ENCODE data around the gene LRP4. TPM values are rescaled to one million over a fixed set of nuclear protein-coding genes. Genes with fewer than 3 reads are reported as not detected.

LRP4 gene
- polyA plus RNA-seq, 1 donor (not counting 4 experiments of a cell fraction or from before 2014, with no cell fraction given): 3.4 TPM

GRCh38 chr11:46903846-46904245 lies 14.5 kb downstream of the LRP4 start:
- Histone ChIP-seq H3K9me1 (ENCODE audit: control insufficient read depth, extremely low read depth, insufficient read depth, low read length) (no peaks in the 10 kb centered on the region), H3K27ac (ENCODE audit: control insufficient read depth, insufficient read depth, low read length) (no peak overlapping the region), H3K4me2 (ENCODE audit: control insufficient read depth, extremely low read depth, insufficient read depth, low read depth, low read length) (no peak overlapping the region), H3K36me3 (ENCODE audit: control insufficient read depth in 2 of 2, extremely low read depth in 1 of 2, insufficient read depth in 2 of 2, low read length in 2 of 2) (peaks cover 0 to 6% of the 10 kb centered on the region in 2 experiments), H3K4me3 (ENCODE audit: control insufficient read depth in 2 of 3, extremely low read depth in 1 of 3, insufficient read depth in 2 of 3, low read depth in 1 of 3, low read length in 3 of 3) (no peak overlapping the region), H3K9me3 (ENCODE audit: control insufficient read depth, low read depth, low read length) (no peaks in the 10 kb centered on the region), H2AFZ (ENCODE audit: control insufficient read depth, low read length) (no peak overlapping the region), H3K9ac (ENCODE audit: control insufficient read depth, extremely low read depth, insufficient read depth, low read length) (no peak overlapping the region), H3K79me2 (ENCODE audit: control insufficient read depth, insufficient read depth, low read length) (no peaks in the 10 kb centered on the region), H3K27me3 (ENCODE audit: control insufficient read depth, extremely low read depth, insufficient read depth, low read length) (no peaks in the 10 kb centered on the region), H3K4me1 (ENCODE audit: control insufficient read depth, extremely low read depth, insufficient read depth, low read length) (no peaks in the 10 kb centered on the region), H4K20me1 (ENCODE audit: control insufficient read depth, extremely low read depth, insufficient read depth, low read length) (no peaks in the 10 kb centered on the region)
- TF ChIP-seq CTCF (optimal IDR thresholded peaks at IDR 0.05 in 1 of 3, IDR thresholded peaks at IDR 0.05 in 1 of 3, conservative IDR thresholded peaks at IDR 0.05 in 1 of 3; ENCODE audit: extremely low read depth in 1 of 3, insufficient read depth in 2 of 3, low read length in 3 of 3) (no peak), EZH2 (IDR thresholded peaks at IDR 0.05; ENCODE audit: low read length) (no peak)
- dilution Hi-C loops (cut with MboI; ENCODE audit: extremely low pct_ligation_motif_present, low sequenced_read_pairs): no loop called here
- DNase-seq (ENCODE audit: low read depth, low spot score) (no peak), FAIRE-seq (no peak)

- no peak overlapping the region for H3K27ac ChIP-seq (ENCODE audit: control insufficient read depth, insufficient read depth, low read length)
- no peaks in the 10 kb centered on the region for H3K9me3 ChIP-seq (ENCODE audit: control insufficient read depth, low read depth, low read length)
- no peaks in the 10 kb centered on the region for H3K4me1 ChIP-seq (ENCODE audit: control insufficient read depth, extremely low read depth, insufficient read depth, low read length)
- no peak overlapping the region for H3K9ac ChIP-seq (ENCODE audit: control insufficient read depth, extremely low read depth, insufficient read depth, low read length)
- FAIRE-seq (no peak), DNase-seq (ENCODE audit: low read depth, low spot score) (no peak)
- H3K4me2 ChIP-seq (ENCODE audit: control insufficient read depth, extremely low read depth, insufficient read depth, low read depth, low read length): no peak overlapping the region
- no peak overlapping the region for H3K4me3 ChIP-seq (ENCODE audit: control insufficient read depth in 2 of 3, extremely low read depth in 1 of 3, insufficient read depth in 2 of 3, low read depth in 1 of 3, low read length in 3 of 3)
- H4K20me1 ChIP-seq (ENCODE audit: control insufficient read depth, extremely low read depth, insufficient read depth, low read length): no peaks in the 10 kb centered on the region
- dilution Hi-C loops (cut with MboI; ENCODE audit: extremely low pct_ligation_motif_present, low sequenced_read_pairs): no loop called here
- no peaks in the 10 kb centered on the region for H3K9me1 ChIP-seq (ENCODE audit: control insufficient read depth, extremely low read depth, insufficient read depth, low read length)
- peaks cover 0 to 6% of the 10 kb centered on the region in 2 experiments for H3K36me3 ChIP-seq (ENCODE audit: control insufficient read depth in 2 of 2, extremely low read depth in 1 of 2, insufficient read depth in 2 of 2, low read length in 2 of 2)
- no peak overlapping the region for H2AFZ ChIP-seq (ENCODE audit: control insufficient read depth, low read length)
- no peaks in the 10 kb centered on the region for H3K27me3 ChIP-seq (ENCODE audit: control insufficient read depth, extremely low read depth, insufficient read depth, low read length)
- TF ChIP-seq EZH2 (IDR thresholded peaks at IDR 0.05; ENCODE audit: low read length) (no peak), CTCF (optimal IDR thresholded peaks at IDR 0.05 in 1 of 3, IDR thresholded peaks at IDR 0.05 in 1 of 3, conservative IDR thresholded peaks at IDR 0.05 in 1 of 3; ENCODE audit: extremely low read depth in 1 of 3, insufficient read depth in 2 of 3, low read length in 3 of 3) (no peak)
- no peaks in the 10 kb centered on the region for H3K79me2 ChIP-seq (ENCODE audit: control insufficient read depth, insufficient read depth, low read length)
These were observed 15.7 kb downstream of the LRP4 start for GRCh38 chr11:46902694-46903093.

All from keratinocyte (primary cell).